Neutrophil (primary cell): ENCODE results near the gene SDCBP2.

Experiments used
- H3K27ac ChIP-seq: fragments of 200-600 bp; sonication (generic); 2 replicates; pipeline ENCODE4 v1.5.1; 2016; ENCODE audit warnings: mild to moderate bottlenecking, moderate library complexity
- H3K27me3 ChIP-seq: fragments of 200-600 bp; sonication (generic); 2 replicates; pipeline ENCODE4 v1.6.0; 2016; ENCODE audit warnings: mild to moderate bottlenecking
- H3K36me3 ChIP-seq: fragments of 200-600 bp; sonication (generic); 2 replicates; pipeline ENCODE4 v1.5.1; 2017
- H3K4me1 ChIP-seq, 2 experiments: fragments of 200-600 bp in 1 of 2; sonication (generic) in 1 of 2; 1 replicate in 1 of 2; 2 replicates in 1 of 2; pipeline versions ENCODE4 v1.5.1 to v1.6.1; 2013 to 2016; ENCODE audit warnings: low read depth in 1 of 2, low read length in 1 of 2, mild to moderate bottlenecking in 1 of 2, moderate library complexity in 1 of 2; ENCODE audit not compliant: control insufficient read depth in 1 of 2, insufficient read depth in 1 of 2
- H3K4me3 ChIP-seq, 2 experiments: fragments of 200-600 bp in 1 of 2; sonication (generic) in 1 of 2; 1 replicate in 1 of 2; 2 replicates in 1 of 2; pipeline ENCODE4 v1.5.1; 2013 to 2016; ENCODE audit warnings: low read depth in 1 of 2, low read length in 1 of 2, mild to moderate bottlenecking in 1 of 2, moderate library complexity in 1 of 2
- H3K9me3 ChIP-seq: fragments of 200-600 bp; sonication (generic); 2 replicates; pipeline ENCODE4 v1.5.1; 2016
- TF ChIP-seq, protein P1 (sequence below): fragments of 200-600 bp; sonication (generic); IDR thresholded peaks from 2 replicates; pipeline ENCODE4 v1.5.1; 2016; ENCODE audit warnings: antibody characterized with exemption

Gene SDCBP2

DNA sequence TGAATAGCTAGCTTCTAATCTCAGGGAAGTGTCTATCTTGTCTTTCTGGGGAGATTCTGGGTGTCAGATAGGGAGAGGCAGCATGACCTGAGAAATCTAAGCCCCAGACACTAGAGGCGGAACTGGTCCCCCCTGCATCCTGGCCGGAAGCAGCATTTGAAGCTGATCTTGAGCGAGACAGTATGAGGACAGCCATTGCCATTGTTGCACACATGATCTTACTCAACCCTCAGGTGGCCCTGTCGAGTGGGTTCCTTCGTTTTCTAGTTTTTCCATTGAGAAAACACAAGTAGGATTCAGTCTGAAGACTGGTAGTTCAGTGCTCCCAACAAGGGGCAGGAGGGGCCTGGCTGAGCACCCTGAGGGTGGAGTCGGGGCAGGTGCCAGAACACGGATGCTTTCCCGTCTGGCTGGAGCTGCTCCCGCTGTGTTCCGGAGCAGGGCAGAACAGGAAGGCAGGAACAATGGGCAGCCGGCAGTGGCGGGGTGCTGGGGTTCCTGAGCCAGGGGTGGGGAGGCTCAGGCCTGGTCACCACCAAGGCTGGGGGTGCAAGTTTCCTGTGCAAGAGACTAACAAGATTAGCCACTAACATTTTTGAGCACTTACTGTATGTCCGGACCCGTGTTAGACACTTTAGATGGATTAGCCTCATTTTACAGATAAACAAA is 7.9 kb upstream of the SDCBP2 start:
- TF ChIP-seq, protein P1, sequence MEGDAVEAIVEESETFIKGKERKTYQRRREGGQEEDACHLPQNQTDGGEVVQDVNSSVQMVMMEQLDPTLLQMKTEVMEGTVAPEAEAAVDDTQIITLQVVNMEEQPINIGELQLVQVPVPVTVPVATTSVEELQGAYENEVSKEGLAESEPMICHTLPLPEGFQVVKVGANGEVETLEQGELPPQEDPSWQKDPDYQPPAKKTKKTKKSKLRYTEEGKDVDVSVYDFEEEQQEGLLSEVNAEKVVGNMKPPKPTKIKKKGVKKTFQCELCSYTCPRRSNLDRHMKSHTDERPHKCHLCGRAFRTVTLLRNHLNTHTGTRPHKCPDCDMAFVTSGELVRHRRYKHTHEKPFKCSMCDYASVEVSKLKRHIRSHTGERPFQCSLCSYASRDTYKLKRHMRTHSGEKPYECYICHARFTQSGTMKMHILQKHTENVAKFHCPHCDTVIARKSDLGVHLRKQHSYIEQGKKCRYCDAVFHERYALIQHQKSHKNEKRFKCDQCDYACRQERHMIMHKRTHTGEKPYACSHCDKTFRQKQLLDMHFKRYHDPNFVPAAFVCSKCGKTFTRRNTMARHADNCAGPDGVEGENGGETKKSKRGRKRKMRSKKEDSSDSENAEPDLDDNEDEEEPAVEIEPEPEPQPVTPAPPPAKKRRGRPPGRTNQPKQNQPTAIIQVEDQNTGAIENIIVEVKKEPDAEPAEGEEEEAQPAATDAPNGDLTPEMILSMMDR: no peak
- Histone ChIP-seq H3K27me3 (no peaks in the 10 kb centered on the region), H3K9me3 (no peaks in the 10 kb centered on the region), H3K4me3 (peak overlapping the region; percentile 3 to 33), H3K36me3 (no peaks in the 10 kb centered on the region), H3K27ac (peak overlapping the region; percentile 65), H3K4me1 (peaks cover 41 to 50% of the 10 kb centered on the region in 2 experiments)

DNA sequence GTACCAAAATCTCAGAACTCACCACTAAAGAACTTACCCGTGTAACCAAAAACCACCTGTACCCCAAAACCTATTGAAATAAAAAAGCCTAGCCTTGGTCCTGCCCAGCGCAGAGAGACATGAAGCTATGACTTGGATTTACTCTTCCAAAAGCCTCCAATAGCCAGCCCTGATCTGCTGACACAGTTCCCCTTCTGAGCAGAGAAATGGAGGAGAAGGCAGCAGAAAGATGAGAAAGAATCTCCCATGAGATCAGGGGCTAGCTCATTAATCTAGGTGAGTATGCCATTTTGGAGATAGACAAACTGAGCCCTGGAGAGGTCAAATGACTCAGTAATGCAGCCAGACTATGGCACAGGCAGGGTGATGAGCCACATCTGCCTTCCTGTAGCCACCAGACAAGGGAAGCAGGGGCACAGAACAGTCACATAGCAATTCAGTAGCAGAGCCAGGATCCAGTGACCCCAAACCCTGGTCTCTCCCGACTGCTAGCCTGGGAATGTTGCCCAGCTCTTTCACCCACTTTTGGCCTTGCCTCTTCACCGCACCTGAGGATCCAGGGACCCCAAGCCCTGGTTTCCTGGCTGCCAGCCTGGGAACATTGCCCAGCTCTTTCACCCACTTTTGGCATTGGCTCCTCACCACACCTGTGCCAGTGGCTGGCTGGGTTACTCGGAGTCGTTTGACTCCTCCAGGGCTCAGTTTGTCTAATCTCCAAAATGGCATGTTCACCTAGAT is 7.2 kb upstream of the SDCBP2 start:
- H3K27ac ChIP-seq: peak overlapping the region; percentile 65
- no peaks in the 10 kb centered on the region for H3K9me3 ChIP-seq
- H3K27me3 ChIP-seq: no peaks in the 10 kb centered on the region
- no peak overlapping the region for H3K4me3 ChIP-seq
- TF ChIP-seq, protein P1: no peak
- H3K4me1 ChIP-seq: peaks cover 41 to 50% of the 10 kb centered on the region in 2 experiments
- H3K36me3 ChIP-seq: no peaks in the 10 kb centered on the region

DNA sequence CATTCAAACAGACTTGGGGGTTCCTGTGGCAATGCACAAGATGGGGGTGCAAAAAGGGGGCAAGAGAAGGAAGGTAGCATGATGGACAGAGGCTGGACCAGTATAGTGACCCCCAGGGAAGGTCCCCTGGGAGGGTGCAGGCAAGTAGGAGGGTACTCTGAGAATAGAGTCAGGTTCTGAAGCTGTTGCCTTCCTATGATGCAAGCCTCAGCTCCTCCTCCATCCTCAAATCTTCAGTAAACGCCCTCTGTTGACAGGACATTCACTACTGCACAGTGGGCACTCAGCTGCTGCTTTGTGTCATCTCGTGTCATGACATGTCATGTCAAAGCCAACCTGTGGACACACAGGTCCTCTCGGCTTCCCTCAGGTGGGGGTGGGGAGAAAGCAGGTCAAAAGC is 5.8 kb upstream of the SDCBP2 start:
- no peaks in the 10 kb centered on the region for H3K36me3 ChIP-seq
- no peak overlapping the region for H3K4me3 ChIP-seq
- no peaks in the 10 kb centered on the region for H3K27me3 ChIP-seq
- peaks cover 41 to 50% of the 10 kb centered on the region in 2 experiments for H3K4me1 ChIP-seq
- H3K27ac ChIP-seq: peak overlapping the region; percentile 36
- TF ChIP-seq, protein P1: no peak
- H3K9me3 ChIP-seq: no peaks in the 10 kb centered on the region

DNA sequence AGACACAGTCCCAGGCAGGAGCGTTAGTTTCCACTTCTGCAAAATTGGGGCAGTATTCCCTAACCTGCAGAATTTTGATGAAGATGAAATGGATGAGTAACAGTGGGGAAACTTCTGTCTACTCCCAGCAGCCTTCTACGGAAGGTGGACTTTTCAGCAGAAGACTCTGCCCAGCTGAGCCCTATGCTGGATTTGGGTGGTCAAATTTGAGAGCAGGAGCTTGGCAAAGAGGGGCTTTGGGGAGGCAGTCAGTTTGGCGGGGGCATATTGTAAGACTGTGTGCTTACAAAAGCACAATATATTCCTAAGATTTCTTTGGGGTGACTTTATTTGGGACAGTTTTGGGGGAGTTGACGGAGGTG is 5.4 kb upstream of the SDCBP2 start:
- H3K27ac ChIP-seq: peak overlapping the region; percentile 36
- no peaks in the 10 kb centered on the region for H3K9me3 ChIP-seq
- TF ChIP-seq, protein P1: no peak
- H3K36me3 ChIP-seq: no peaks in the 10 kb centered on the region
- H3K4me3 ChIP-seq: no peak overlapping the region
- no peaks in the 10 kb centered on the region for H3K27me3 ChIP-seq
- peaks cover 41 to 50% of the 10 kb centered on the region in 2 experiments for H3K4me1 ChIP-seq

DNA sequence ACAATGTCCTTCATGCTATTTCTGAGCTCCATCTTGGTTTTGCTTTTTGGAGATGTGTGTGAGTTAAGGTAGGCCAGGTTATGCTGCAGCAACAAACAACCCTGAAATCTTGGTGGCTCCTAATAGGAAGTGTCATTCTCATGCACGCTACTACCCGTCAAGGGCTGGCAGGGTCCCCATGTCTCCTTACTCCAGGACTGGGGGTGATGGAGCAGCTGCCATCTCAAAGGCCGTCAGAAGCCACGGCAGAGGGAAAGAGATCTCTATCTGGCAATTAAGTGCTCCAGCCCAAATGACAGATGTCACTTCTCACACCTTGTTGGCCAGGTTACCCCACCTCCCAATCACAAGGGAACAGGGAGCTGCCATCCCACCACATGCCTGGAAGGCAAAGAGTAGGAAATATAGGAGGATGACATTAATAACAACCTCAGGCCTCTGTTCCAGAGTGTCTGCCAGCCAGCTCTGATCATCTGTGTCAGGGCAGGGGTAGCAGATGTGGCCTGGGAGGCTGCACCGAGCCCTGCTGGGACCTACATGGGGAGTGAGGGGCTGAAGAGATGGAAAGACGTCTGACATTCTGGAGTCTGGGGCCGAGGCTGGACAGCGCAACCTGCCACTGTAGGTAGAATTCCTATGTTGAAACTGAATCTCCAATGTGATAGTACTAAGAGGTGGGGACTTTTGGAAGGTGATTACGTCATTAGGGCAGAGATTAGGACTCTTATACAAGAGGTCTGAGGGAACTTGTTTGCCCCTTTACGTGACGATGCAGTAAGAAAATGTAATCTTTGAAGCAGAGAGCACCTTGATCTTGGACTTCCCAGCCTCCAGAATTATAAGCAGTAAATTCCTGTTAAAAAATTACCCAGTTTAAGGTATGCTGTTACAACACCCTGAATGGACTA is 4.8 kb upstream of the SDCBP2 start:
- Histone ChIP-seq H3K27ac (peak overlapping the region; percentile 21), H3K4me3 (no peak overlapping the region), H3K4me1 (peaks cover 41 to 50% of the 10 kb centered on the region in 2 experiments), H3K27me3 (no peaks in the 10 kb centered on the region), H3K36me3 (no peaks in the 10 kb centered on the region), H3K9me3 (no peaks in the 10 kb centered on the region)
- TF ChIP-seq, protein P1: no peak
